Keratinocyte (primary cell): ENCODE data around the gene IFI35. TPM values are rescaled to one million over a fixed set of nuclear protein-coding genes. Genes with fewer than 3 reads are reported as not detected.

ENCODE experiments used
- DNase-seq: peaks from one replicate; pipeline ENCODE4 v3.0.0-alpha.2; 2011; ENCODE audit warnings: low read depth, missing footprints, low spot score
- FAIRE-seq: peaks from 2 replicates; lab custom pipeline; 2011; peaks lifted over from hg19 to GRCh38; lab: Jason Lieb, UNC
- H2AFZ ChIP-seq: 2 replicates; pipeline ENCODE4 v1.6.0; 2012; ENCODE audit warnings: low read length, control low read depth, inconsistent platforms; ENCODE audit not compliant: control insufficient read depth
- H3K27ac ChIP-seq: 2 replicates; pipeline ENCODE4 v1.5.1; 2011; ENCODE audit warnings: low read length; ENCODE audit not compliant: control insufficient read depth, insufficient read depth
- H3K27me3 ChIP-seq: 3 replicates; pipeline ENCODE4 v1.6.0; 2011; ENCODE audit warnings: low read length; ENCODE audit not compliant: control insufficient read depth, insufficient read depth; ENCODE audit errors: extremely low read depth
- H3K36me3 ChIP-seq, 2 experiments: 2 replicates in 1 of 2; 3 replicates in 1 of 2; pipeline ENCODE4 v1.5.1; 2011; ENCODE audit warnings: low read length in 2 of 2, mild to moderate bottlenecking in 1 of 2; ENCODE audit not compliant: control insufficient read depth in 2 of 2, insufficient read depth in 2 of 2; ENCODE audit errors: extremely low read depth in 1 of 2
- H3K4me1 ChIP-seq: 3 replicates; pipeline ENCODE4 v1.5.1; 2011; ENCODE audit warnings: low read length; ENCODE audit not compliant: control insufficient read depth, insufficient read depth; ENCODE audit errors: extremely low read depth
- H3K4me2 ChIP-seq: 3 replicates; pipeline ENCODE4 v1.6.0; 2011; ENCODE audit warnings: low read depth, low read length; ENCODE audit not compliant: control insufficient read depth, insufficient read depth; ENCODE audit errors: extremely low read depth
- H3K4me3 ChIP-seq, 3 experiments: fragments of 200-600 bp in 1 of 3; sonication (generic) in 1 of 3; 2 replicates in 2 of 3; 3 replicates in 1 of 3; pipeline ENCODE4 v1.5.1; 2011 to 2016; ENCODE audit warnings: low read length in 3 of 3, mild to moderate bottlenecking in 3 of 3, control low read depth in 2 of 3, inconsistent platforms in 1 of 3, low read depth in 1 of 3, mixed read lengths in 1 of 3, mixed run types in 1 of 3, moderate library complexity in 1 of 3; ENCODE audit not compliant: control insufficient read depth in 2 of 3, insufficient read depth in 2 of 3; ENCODE audit errors: extremely low read depth in 1 of 3
- H3K79me2 ChIP-seq: 2 replicates; pipeline ENCODE4 v1.6.0; 2012; ENCODE audit warnings: low read length; ENCODE audit not compliant: control insufficient read depth, insufficient read depth
- H3K9ac ChIP-seq: 3 replicates; pipeline ENCODE4 v1.6.0; 2011; ENCODE audit warnings: low read length; ENCODE audit not compliant: control insufficient read depth, insufficient read depth; ENCODE audit errors: extremely low read depth
- H3K9me1 ChIP-seq: 3 replicates; pipeline ENCODE4 v1.6.0; 2011; ENCODE audit warnings: low read length; ENCODE audit not compliant: control insufficient read depth, insufficient read depth; ENCODE audit errors: extremely low read depth
- H3K9me3 ChIP-seq: 2 replicates; pipeline ENCODE4 v1.5.1; 2012; ENCODE audit warnings: low read depth, low read length; ENCODE audit not compliant: control insufficient read depth
- H4K20me1 ChIP-seq: 3 replicates; pipeline ENCODE4 v1.6.0; 2011; ENCODE audit warnings: low read length; ENCODE audit not compliant: control insufficient read depth, insufficient read depth; ENCODE audit errors: extremely low read depth
- CTCF ChIP-seq, 3 experiments: IDR thresholded peaks in 1 of 3; conservative IDR thresholded peaks in 1 of 3; optimal IDR thresholded peaks in 1 of 3; 2 replicates in 2 of 3; 3 replicates in 1 of 3; pipeline versions ENCODE3 to v1.5.1; 2011; ENCODE audit warnings: low read length in 3 of 3, mild to moderate bottlenecking in 3 of 3, moderate library complexity in 2 of 3, control low read depth in 1 of 3, inconsistent platforms in 1 of 3; ENCODE audit not compliant: insufficient read depth in 2 of 3; ENCODE audit errors: extremely low read depth in 1 of 3
- EZH2 ChIP-seq: IDR thresholded peaks from one replicate; pipeline ENCODE4 v1.6.1; 2012; ENCODE audit warnings: inconsistent platforms, mild to moderate bottlenecking, low read length, moderate library complexity
- dilution Hi-C: fragments of 300-500 bp; cut with MboI; formaldehyde crosslinking; loops from one replicate; pipeline ENCODE4 v1.7.0; 2020; ENCODE audit warnings: low sequenced_read_pairs; ENCODE audit not compliant: extremely low pct_ligation_motif_present
- polyA plus RNA-seq, 5 experiments: library from polyadenylated mRNA; depleted of rRNA in 3 of 5; stranded (reverse) in 3 of 5; stranded (forward) in 1 of 5; unstranded in 1 of 5; fragments of >200 nt; gene quantifications; 1 replicate in 1 of 5; 2 replicates in 3 of 5; 3 replicates in 1 of 5; pipeline versions ENCODE4 v1.2.1 to v1.2.3, GENCODE V29; 2011 to 2012; ENCODE audit warnings: missing spikeins in 2 of 5, low read depth in 1 of 5, low replicate concordance in 1 of 5

The IFI35 gene
- polyA plus RNA-seq, 1 donor (not counting 4 experiments of a cell fraction or from before 2014, with no cell fraction given) = 27.6 TPM

- FAIRE-seq (no peak), DNase-seq (no peak)
- H3K9me1 ChIP-seq = no peaks in the 10 kb centered on the region
- H3K27ac ChIP-seq = no peak overlapping the region
- H3K9me3 ChIP-seq = no peaks in the 10 kb centered on the region
- H4K20me1 ChIP-seq = no peaks in the 10 kb centered on the region
- H3K4me1 ChIP-seq = peaks cover 14% of the 10 kb centered on the region
- no peak overlapping the region for H2AFZ ChIP-seq
- H3K4me3 ChIP-seq = no peak overlapping the region
- no peak for TF ChIP-seq CTCF (optimal IDR thresholded peaks at IDR 0.05 in 1 of 3, IDR thresholded peaks at IDR 0.05 in 1 of 3, conservative IDR thresholded peaks at IDR 0.05 in 1 of 3; ENCODE audit: extremely low read depth in 1 of 3, insufficient read depth in 2 of 3, low read length in 3 of 3)
- no peak overlapping the region for H3K9ac ChIP-seq
- dilution Hi-C loops = no loop called here
- no peak overlapping the region for H3K4me2 ChIP-seq
- H3K36me3 ChIP-seq = peaks cover 16 to 27% of the 10 kb centered on the region in 2 experiments
- peaks cover under 1% of the 10 kb centered on the region for H3K27me3 ChIP-seq
- H3K79me2 ChIP-seq = peaks cover 20% of the 10 kb centered on the region
These were observed 12.8 kb downstream of the IFI35 start for GRCh38 chr17:43019418-43019817.

GRCh38 chr17:43020030-43020621 is 13.5 kb downstream of the IFI35 start:
- Histone ChIP-seq H3K9me3 (no peaks in the 10 kb centered on the region), H3K27me3 (peaks cover 5% of the 10 kb centered on the region), H3K4me1 (peaks cover 14% of the 10 kb centered on the region), H4K20me1 (no peaks in the 10 kb centered on the region), H3K4me2 (peak overlapping the region; percentile 10), H3K4me3 (no peak overlapping the region), H2AFZ (no peak overlapping the region), H3K27ac (no peak overlapping the region), H3K9me1 (no peaks in the 10 kb centered on the region), H3K79me2 (peaks cover 20% of the 10 kb centered on the region), H3K36me3 (peaks cover 11 to 25% of the 10 kb centered on the region in 2 experiments), H3K9ac (no peak overlapping the region)
- DNase-seq (no peak), FAIRE-seq (no peak)
- TF ChIP-seq EZH2 (no peak), CTCF (optimal IDR thresholded peaks at IDR 0.05 in 1 of 3, IDR thresholded peaks at IDR 0.05 in 1 of 3, conservative IDR thresholded peaks at IDR 0.05 in 1 of 3; ENCODE audit: extremely low read depth in 1 of 3, insufficient read depth in 2 of 3, low read length in 3 of 3) (no peak)
- dilution Hi-C loops = no loop called here
